Osteoblast (primary cell): ENCODE data around the gene EML5. TPM values are rescaled to one million over a fixed set of nuclear protein-coding genes. Genes with fewer than 3 reads are reported as not detected.
"Not testable (repeated sequence)": the region's sequence is repeated elsewhere in the genome, so short reads cannot be mapped to it uniquely, and the experiment has no call there.

Experiments
- DNase-seq: peaks from one replicate; pipeline ENCODE4 v3.0.0; 2011; ENCODE audit warnings: low spot score, mixed read lengths; ENCODE audit not compliant: insufficient read length; ENCODE audit errors: missing footprints
- H2AFZ ChIP-seq: 2 replicates; pipeline ENCODE4 v1.6.0; 2011; ENCODE audit warnings: mild to moderate bottlenecking, low read length
- H3K27ac ChIP-seq: 2 replicates; pipeline ENCODE4 v1.5.1; 2011; ENCODE audit warnings: mild to moderate bottlenecking, low read depth, low read length, moderate library complexity
- H3K27me3 ChIP-seq: 2 replicates; pipeline ENCODE4 v1.6.0; 2012; ENCODE audit warnings: mild to moderate bottlenecking, control low read depth, inconsistent platforms, low read length, moderate library complexity; ENCODE audit not compliant: insufficient read depth
- H3K36me3 ChIP-seq: 2 replicates; pipeline ENCODE4 v1.5.1; 2011; ENCODE audit warnings: mild to moderate bottlenecking, low read length, control low read depth, moderate library complexity; ENCODE audit not compliant: insufficient read depth
- H3K4me1 ChIP-seq: 2 replicates; pipeline ENCODE4 v1.5.1; 2011; ENCODE audit warnings: mild to moderate bottlenecking, low read length, control low read depth, moderate library complexity; ENCODE audit not compliant: insufficient read depth
- H3K4me2 ChIP-seq: 2 replicates; pipeline ENCODE4 v1.6.0; 2011; ENCODE audit warnings: mild to moderate bottlenecking, low read length; ENCODE audit not compliant: insufficient read depth
- H3K4me3 ChIP-seq: fragments of 200-600 bp; sonication (generic); 3 replicates; pipeline ENCODE4 v1.5.1; 2012; ENCODE audit warnings: mild to moderate bottlenecking, low read length, inconsistent platforms; ENCODE audit not compliant: insufficient read depth
- H3K79me2 ChIP-seq: 2 replicates; pipeline ENCODE4 v1.6.0; 2012; ENCODE audit warnings: mild to moderate bottlenecking, low read length, control low read depth, inconsistent platforms; ENCODE audit not compliant: insufficient read depth
- H3K9me3 ChIP-seq: 2 replicates; pipeline ENCODE4 v1.5.1; 2011; ENCODE audit warnings: low read depth, low read length, control low read depth
- H4K20me1 ChIP-seq: 2 replicates; pipeline ENCODE4 v1.6.0; 2012; ENCODE audit warnings: mild to moderate bottlenecking, low read length, control low read depth; ENCODE audit not compliant: insufficient read depth
- CTCF ChIP-seq: IDR thresholded peaks from 2 replicates; pipeline ENCODE4 v1.5.1; 2011; ENCODE audit warnings: mild to moderate bottlenecking, low read depth, low read length, moderate library complexity; ENCODE audit errors: extremely low read depth
- total RNA-seq: library from RNA; depleted of rRNA; stranded (reverse); fragments of >200 nt; gene quantifications from 2 replicates; pipeline ENCODE4 v1.2.3, GENCODE V29; 2012

EML5 gene
- total RNA-seq, 1 donor: under 0.01 TPM

GRCh38 chr14:88821888-88822287 is 29.1 kb upstream of the EML5 start:
- no peak overlapping the region for H3K4me3 ChIP-seq
- H3K36me3 ChIP-seq: no peaks in the 10 kb centered on the region
- no peaks in the 10 kb centered on the region for H3K9me3 ChIP-seq
- H4K20me1 ChIP-seq: no peaks in the 10 kb centered on the region
- peaks cover 19% of the 10 kb centered on the region for H3K79me2 ChIP-seq
- H2AFZ ChIP-seq: no peak overlapping the region
- H3K27ac ChIP-seq: no peak overlapping the region
- H3K27me3 ChIP-seq: peaks cover 14% of the 10 kb centered on the region
- H3K4me2 ChIP-seq: no peak overlapping the region
- TF ChIP-seq CTCF: no peak
- no peak for DNase-seq
- H3K4me1 ChIP-seq: peaks cover 13% of the 10 kb centered on the region

- H3K27ac ChIP-seq: no peak overlapping the region
- no peaks in the 10 kb centered on the region for H3K36me3 ChIP-seq
- no peak for DNase-seq
- H3K79me2 ChIP-seq: peaks cover 14% of the 10 kb centered on the region
- H3K4me3 ChIP-seq: no peak overlapping the region
- no peaks in the 10 kb centered on the region for H4K20me1 ChIP-seq
- H2AFZ ChIP-seq: no peak overlapping the region
- peaks cover 13% of the 10 kb centered on the region for H3K4me1 ChIP-seq
- H3K27me3 ChIP-seq: peaks cover 14% of the 10 kb centered on the region
- no peak overlapping the region for H3K4me2 ChIP-seq
- TF ChIP-seq CTCF: no peak
- no peaks in the 10 kb centered on the region for H3K9me3 ChIP-seq
Observed at GRCh38 chr14:88821378-88821777, 28.6 kb upstream of the EML5 start.

GRCh38 chr14:88819674-88820073 is 26.9 kb upstream of the EML5 start:
- peaks cover 14% of the 10 kb centered on the region for H3K27me3 ChIP-seq
- not testable (repeated sequence) for H3K9me3 ChIP-seq, DNase-seq, H4K20me1 ChIP-seq, H3K27ac ChIP-seq, H3K4me1 ChIP-seq, H3K36me3 ChIP-seq, H3K79me2 ChIP-seq, H3K4me2 ChIP-seq, H2AFZ ChIP-seq, H3K4me3 ChIP-seq

GRCh38 chr14:88818018-88818417 is 25.3 kb upstream of the EML5 start:
- DNase-seq: no peak
- Histone ChIP-seq H3K9me3 (no peaks in the 10 kb centered on the region), H3K4me1 (no peaks in the 10 kb centered on the region), H2AFZ (no peak overlapping the region), H3K4me2 (no peak overlapping the region), H3K4me3 (no peak overlapping the region), H3K27ac (no peak overlapping the region), H4K20me1 (no peaks in the 10 kb centered on the region), H3K79me2 (no peaks in the 10 kb centered on the region), H3K36me3 (no peaks in the 10 kb centered on the region), H3K27me3 (peaks cover 18% of the 10 kb centered on the region)
- no peak for TF ChIP-seq CTCF

GRCh38 chr14:88815980-88816379 is 23.2 kb upstream of the EML5 start:
- Histone ChIP-seq H3K27me3 (peaks cover 18% of the 10 kb centered on the region), H3K79me2 (no peaks in the 10 kb centered on the region), H3K4me2 (no peak overlapping the region), H2AFZ (no peak overlapping the region), H3K9me3 (no peaks in the 10 kb centered on the region), H3K27ac (no peak overlapping the region), H3K4me1 (no peaks in the 10 kb centered on the region), H3K4me3 (no peak overlapping the region), H4K20me1 (no peaks in the 10 kb centered on the region), H3K36me3 (no peaks in the 10 kb centered on the region)
- TF ChIP-seq CTCF: no peak
- no peak for DNase-seq
